ENCODE results near the gene ATP9A. TPM values are rescaled to one million over a fixed set of nuclear protein-coding genes. Genes with fewer than 3 reads are reported as not detected.

The ATP9A gene
- total RNA-seq, 1 experiment from 2014 or later = 16.8 TPM

DNA sequence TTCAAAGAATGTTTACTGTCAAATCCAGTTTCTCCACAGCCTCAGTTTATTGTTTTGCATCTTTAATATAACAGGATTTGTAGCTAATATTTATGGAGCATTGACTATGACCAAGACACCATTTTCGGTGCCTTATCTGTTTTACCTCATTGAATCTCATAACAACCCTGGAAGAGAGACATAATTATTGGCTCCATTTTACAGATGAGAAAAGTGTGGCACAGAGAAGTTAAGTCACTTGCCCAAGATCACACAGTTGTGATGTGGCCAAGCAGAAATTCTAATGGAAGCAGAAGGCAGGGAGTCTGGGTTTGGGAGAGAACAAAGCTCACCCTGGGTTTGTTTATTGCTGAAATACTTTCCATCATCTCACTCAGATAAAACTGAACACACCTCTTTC, 208.1 kb downstream of the ATP9A start:
- ATAC-seq (no peak), DNase-seq (ENCODE audit: low read depth, low spot score) (no peak)
- H3K9me2 ChIP-seq (ENCODE audit: insufficient read depth) = no peaks in the 10 kb centered on the region
- no peak overlapping the region for H3K4me3 ChIP-seq (replicated peaks in 1 of 2; ENCODE audit: low read depth in 1 of 2, low read length in 2 of 2)
- peaks cover 17 to 36% of the 10 kb centered on the region in 2 experiments for H3K4me1 ChIP-seq (ENCODE audit: control insufficient read depth in 1 of 2, insufficient read depth in 2 of 2, low read length in 2 of 2)
- ChIA-PET CTCF (no interaction called here), RAD21 (ENCODE audit: low non-redundant PET in 1 of 2, low total read pairs in 2 of 2, uncharacterized antibody in 2 of 2, unreplicated experiment in 2 of 2) (no interaction called here), POLR2A (no interaction called here)
- H3K4me2 ChIP-seq (ENCODE audit: low read length) = no peak overlapping the region
- H3K79me2 ChIP-seq (ENCODE audit: insufficient read depth, low read length) = no peaks in the 10 kb centered on the region
- H3K9me3 ChIP-seq (ENCODE audit: control insufficient read depth in 1 of 2, insufficient read depth in 1 of 2, low read depth in 1 of 2, low read length in 2 of 2) = no peaks in the 10 kb centered on the region
- no peaks in the 10 kb centered on the region for H4K20me1 ChIP-seq (ENCODE audit: insufficient read depth)
- H3K36me3 ChIP-seq (ENCODE audit: control insufficient read depth in 1 of 2, insufficient read depth in 2 of 2, low read length in 2 of 2) = no peaks in the 10 kb centered on the region
- TF ChIP-seq ATF3 (IDR thresholded peaks at IDR 0.05) = no peak
- no peak for TF ChIP-seq EZH2 (IDR thresholded peaks at IDR 0.05)
- TF ChIP-seq CEBPB (IDR thresholded peaks at IDR 0.05; ENCODE audit: low read depth) = no peak
- peaks cover 30% of the 10 kb centered on the region; the same call in 1 of the 2 replicates for H3K27me3 ChIP-seq (ENCODE audit: insufficient read depth, low read length)
- no peak overlapping the region for H2AFZ ChIP-seq (ENCODE audit: low read depth, low read length, poor library complexity, severe bottlenecking)
- H3K9ac ChIP-seq (ENCODE audit: low read length) = no peak overlapping the region
- BruUV-seq (replicated peaks) = no TSS peak
- no peak overlapping the region for H3K27ac ChIP-seq (ENCODE audit: low read depth, low read length)
- intact Hi-C loops (cut with micrococcal nuclease) = no loop called here

GRCh38 chr20:51554538-51555165, 213.5 kb downstream of the ATP9A start:
- intact Hi-C loops (cut with micrococcal nuclease) = no loop called here
- no TSS peak for BruUV-seq (replicated peaks)
- no peaks in the 10 kb centered on the region for H4K20me1 ChIP-seq (ENCODE audit: insufficient read depth)
- ChIA-PET CTCF (interaction anchor here (1.0 kb wide), 1 partner anchor 12 kb away, joined by 3 read pairs; the partner anchor contains the start of gene NFATC2), POLR2A (interaction anchor here (1.0 kb wide), 1 partner anchor 8 kb away, joined by 3 read pairs; no protein-coding TSS in a partner anchor), RAD21 (ENCODE audit: low non-redundant PET in 1 of 2, low total read pairs in 2 of 2, uncharacterized antibody in 2 of 2, unreplicated experiment in 2 of 2) (no interaction called here)
- H3K79me2 ChIP-seq (ENCODE audit: insufficient read depth, low read length) = no peaks in the 10 kb centered on the region
- no peak overlapping the region for H3K27ac ChIP-seq (ENCODE audit: low read depth, low read length)
- no peaks in the 10 kb centered on the region for H3K36me3 ChIP-seq (ENCODE audit: control insufficient read depth in 1 of 2, insufficient read depth in 2 of 2, low read length in 2 of 2)
- no peaks in the 10 kb centered on the region for H3K9me2 ChIP-seq (ENCODE audit: insufficient read depth)
- H3K9ac ChIP-seq (ENCODE audit: low read length) = no peak overlapping the region
- H3K4me1 ChIP-seq (ENCODE audit: control insufficient read depth in 1 of 2, insufficient read depth in 2 of 2, low read length in 2 of 2) = no peaks in the 10 kb centered on the region
- DNase-seq (ENCODE audit: low read depth, low spot score) = no peak
- H3K27me3 ChIP-seq (ENCODE audit: insufficient read depth, low read length) = 0 out of 2 replicates have a peak, but pooled peaks cover 2% of the 10 kb centered on the region
- H3K4me3 ChIP-seq (replicated peaks in 1 of 2; ENCODE audit: low read depth in 1 of 2, low read length in 2 of 2) = no peak overlapping the region
- H2AFZ ChIP-seq (ENCODE audit: low read depth, low read length, poor library complexity, severe bottlenecking) = no peak overlapping the region
- ATAC-seq = no peak
- H3K9me3 ChIP-seq (ENCODE audit: control insufficient read depth in 1 of 2, insufficient read depth in 1 of 2, low read depth in 1 of 2, low read length in 2 of 2) = no peaks in the 10 kb centered on the region
- no peak overlapping the region for H3K4me2 ChIP-seq (ENCODE audit: low read length)
- TF ChIP-seq TCF7L2 (IDR thresholded peaks at IDR 0.05; ENCODE audit: borderline replicate concordance, extremely low read depth, insufficient read depth, insufficient read length) = no peak
- no peak for TF ChIP-seq CEBPB (IDR thresholded peaks at IDR 0.05; ENCODE audit: low read depth)
- no peak for TF ChIP-seq ELF1 (IDR thresholded peaks at IDR 0.05; ENCODE audit: borderline replicate concordance, low read depth)
- TF ChIP-seq ZFX (IDR thresholded peaks at IDR 0.05) = no peak

All from HCT116 (cell line).